Non-pigmented ciliary epithelial cell (primary cell): ENCODE measurements around the gene JAKMIP2.
A peak's percentile ranks its signal among the peaks of the same experiment; 100 is the strongest.
"Not testable (repeated sequence)": the region's sequence is repeated elsewhere in the genome, so short reads cannot be mapped to it uniquely, and the experiment has no call there.

Source experiments
- DNase-seq: peaks from one replicate; pipeline ENCODE4 v3.0.0-alpha.2; 2010; ENCODE audit warnings: low read depth

JAKMIP2 gene

DNA sequence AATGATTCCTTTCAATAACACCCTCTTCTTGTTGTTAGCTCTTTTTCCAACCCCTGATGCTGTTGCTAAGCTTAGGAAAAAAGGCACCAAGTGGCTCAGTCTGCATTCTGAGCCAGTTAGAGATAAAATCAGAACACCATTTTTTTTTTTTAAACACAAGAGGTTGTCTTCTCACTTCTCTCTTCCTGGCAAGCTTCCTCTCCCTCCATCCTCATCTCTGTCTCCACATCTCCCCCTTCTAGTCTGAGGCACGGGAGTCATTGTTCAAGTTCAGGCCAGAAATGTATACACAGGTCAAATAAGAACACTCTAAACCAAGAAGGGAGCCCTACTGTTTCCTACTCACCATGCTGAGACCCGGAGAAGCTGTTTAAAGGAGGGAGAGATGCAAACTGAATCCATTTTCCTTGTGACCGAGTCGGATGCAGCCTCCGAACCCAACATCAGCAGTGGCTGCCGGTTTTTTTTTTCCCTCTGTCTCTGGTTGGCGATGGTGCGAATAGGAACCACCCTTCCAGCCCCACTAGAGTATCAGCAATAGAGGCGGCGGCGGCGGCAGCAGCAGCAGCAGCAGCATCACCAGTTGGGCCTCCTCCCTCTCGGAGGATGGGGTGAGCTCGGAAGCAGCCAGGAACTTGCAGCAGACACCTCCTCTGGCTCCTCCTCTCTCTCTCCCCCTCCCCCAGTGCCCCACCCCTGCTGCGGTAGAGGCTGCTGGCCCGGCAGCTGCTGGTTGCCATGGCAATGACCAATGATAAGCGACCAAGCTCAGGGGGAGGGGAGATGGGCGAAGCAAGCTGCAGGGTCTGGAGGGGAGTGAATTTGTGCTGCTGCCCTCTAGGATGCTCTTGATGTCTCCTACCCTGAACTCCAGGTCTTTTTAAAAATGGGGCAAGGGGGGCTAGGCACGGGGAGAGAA, at the start of gene JAKMIP2:
TSS of gene JAKMIP2 (minus strand) at position 619 of the 919 bp plus-strand sequence. CDS start 110,922 bp downstream, outside the sequence.
- peak; percentile 77 for DNase-seq

DNA sequence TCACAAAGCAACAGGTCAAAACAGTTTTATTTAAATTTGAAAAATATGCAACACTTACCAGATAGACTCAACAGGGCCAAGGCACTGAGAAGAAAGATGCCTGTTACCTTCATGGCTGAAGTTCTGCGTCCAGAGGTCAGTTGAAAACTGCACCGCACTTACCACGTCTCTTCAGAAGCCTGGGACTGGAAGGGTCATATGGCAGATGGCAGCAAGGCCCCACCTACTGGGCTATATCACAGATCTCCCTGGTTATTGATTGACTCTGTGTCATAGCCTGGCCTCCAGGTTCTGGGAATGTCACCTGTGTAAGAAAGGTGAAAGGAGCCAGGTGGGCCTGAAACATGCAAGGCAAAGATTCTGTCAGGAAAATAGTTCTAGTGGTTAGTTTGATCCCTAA, 48.9 kb upstream of the JAKMIP2 start, which contains the start of gene SPINK1:
TSS of gene SPINK1 (minus strand) at position 207 of the 400 bp plus-strand sequence. CDS start at position 113, 94 bp downstream.
- no peak for DNase-seq

DNA sequence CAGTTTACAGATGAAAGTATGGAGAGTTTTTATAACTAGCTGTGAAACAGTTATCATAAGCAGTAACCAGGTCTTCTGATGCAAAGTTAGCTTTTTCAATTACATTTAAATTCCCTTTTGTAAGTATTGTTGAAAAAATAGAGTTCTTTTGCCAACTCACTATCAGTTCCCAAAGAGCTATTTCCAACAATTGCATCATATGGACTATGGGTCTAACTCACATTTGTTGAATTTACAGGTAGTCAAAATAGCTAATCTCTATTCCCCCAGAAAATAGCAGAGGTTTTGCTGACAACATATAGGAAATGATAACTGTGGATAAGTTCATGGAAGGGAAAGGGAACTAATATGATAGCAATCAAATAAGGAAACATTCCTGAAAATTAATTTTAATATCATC, 47.5 kb upstream of the JAKMIP2 start:
- no peak for DNase-seq

DNA sequence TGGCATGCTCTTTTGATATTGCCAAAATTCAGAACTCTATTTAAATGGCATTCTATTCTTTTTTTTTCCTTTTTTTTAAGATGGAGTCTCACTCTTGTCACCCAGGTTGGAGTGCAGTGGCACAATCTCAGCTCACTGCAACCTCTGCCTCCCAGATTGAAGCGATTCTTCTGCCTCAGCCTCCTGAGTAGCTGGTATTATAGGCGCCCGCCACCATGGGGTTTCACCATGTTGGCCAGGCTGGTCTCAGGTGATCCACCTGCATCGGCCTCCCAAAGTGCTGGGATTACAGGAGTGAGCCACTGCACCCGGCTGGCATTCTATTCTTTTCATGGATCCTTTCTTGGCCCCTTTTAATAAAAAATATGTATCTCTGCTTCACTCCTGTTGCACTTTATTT, 44.5 kb upstream of the JAKMIP2 start:
- not testable (repeated sequence) for DNase-seq

DNA sequence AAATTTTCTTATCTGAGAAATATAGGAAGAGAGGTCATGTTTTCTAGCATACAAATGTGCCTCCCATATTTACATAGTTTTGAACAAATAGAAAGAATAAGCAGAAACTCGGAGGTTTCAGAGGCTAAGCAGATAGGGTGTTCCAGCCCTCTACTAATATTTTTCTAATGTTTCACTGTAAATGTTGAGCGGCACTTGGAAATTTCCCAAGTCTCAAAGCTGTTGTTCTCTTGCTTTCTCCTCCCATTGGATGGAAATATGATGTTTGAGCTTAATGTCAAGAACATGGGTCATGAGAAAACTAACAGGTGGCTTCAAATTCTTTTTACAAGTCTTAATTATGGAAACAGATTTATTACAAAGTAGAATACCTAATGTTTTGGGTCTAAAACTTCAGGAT, 43.8 kb upstream of the JAKMIP2 start:
- no peak for DNase-seq

DNA sequence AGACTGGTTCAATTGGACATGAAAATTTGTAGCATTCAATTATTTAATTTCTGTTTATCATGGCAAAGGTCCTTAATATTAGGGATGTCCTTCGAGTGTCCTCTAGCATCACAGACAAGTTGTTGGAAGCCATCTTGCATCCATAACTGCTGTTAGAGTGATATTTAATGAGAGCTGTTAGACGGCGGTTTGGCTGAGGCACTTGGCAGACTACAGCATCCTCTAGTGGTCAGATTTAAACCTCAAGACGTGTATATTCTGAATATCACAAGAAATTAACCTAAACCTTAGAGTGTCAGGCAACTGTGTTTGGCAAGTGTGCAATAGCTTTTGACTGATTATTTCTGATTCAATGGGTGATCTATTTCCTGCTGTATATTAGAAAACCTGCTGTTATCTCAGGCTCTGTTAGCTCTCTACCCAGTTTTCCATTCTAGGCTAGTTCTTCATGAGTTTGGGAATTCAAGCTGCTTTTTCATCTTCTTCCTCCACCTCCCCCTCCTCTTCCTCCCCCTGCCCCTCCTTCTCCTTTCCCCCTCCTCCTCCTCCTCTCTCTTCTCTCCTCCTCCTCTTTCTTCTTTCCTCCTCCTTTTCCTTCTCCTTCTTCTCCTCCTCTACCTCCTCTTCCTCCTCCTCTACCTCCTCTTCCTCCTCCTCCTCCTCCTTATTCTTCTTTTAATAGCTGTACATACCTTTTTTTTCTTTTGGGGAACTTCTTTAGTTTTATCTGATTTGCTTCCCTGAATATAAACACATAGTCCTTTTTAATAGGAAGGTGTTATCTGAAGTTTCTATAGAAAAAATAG, 40.4 kb upstream of the JAKMIP2 start:
- DNase-seq, result peak; percentile 31

DNA sequence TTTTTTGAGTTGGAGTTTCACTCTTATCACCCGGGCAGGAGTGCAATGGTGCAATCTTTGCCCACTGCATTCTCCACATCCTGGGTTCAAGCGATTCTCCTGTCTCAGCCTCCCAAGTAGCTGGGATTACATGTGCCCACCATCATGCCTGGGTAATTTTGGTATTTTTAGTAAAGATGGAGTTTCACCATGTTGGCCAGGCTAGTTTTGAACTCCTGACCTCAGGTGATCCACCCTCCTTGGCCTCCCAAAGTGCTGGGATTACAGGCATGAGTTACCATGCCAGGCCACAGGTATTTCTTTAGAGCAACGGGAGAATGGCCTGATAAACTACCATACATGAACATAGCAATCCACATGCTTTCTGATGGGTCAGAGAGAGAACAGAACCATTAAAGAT, 39.7 kb upstream of the JAKMIP2 start:
- not testable (repeated sequence) for DNase-seq

DNA sequence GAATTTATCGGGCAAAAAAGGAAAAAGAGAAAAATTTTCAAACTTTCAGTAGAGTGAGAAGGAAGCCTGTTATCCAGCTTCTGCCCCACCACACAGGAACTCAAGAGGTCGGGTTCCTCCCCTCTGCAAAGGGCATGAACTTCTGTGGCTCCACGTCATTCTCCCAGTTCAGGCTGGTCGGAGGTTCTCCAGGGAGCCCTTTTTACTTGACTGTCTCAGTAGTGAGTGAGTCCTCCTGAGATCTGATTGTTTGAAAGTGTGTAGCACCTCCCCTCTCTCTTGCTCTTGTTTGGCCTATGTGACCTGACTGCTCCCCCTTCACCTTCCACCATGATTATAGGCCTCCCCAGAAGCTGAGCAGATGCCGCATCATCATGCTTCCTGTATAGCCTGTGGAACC, 39.2 kb upstream of the JAKMIP2 start:
- DNase-seq, result no peak

DNA sequence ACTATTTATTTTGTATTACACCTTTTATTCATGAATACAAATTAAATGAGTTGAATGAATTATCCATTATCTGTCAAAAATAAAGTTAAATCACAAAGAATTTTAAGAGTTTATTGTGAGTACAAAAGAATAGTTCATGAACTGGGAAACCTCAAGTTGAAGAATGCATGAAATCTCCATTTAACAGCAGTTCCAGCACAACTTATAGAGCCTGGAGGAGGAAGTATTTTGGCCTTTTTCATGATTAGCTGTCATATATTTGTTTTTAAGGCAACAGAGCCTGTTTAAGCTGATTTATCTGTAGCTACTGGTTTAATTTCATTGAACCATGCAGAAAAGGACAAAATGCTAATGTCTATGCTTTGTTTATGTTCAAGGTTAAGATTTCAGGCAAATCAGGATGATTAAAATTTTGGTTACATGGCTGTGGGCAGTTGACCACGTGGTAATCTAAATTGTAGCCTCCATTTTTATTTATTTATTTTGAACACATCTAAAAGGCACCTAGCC, 36.8 kb upstream of the JAKMIP2 start:
- DNase-seq, result no peak

DNA sequence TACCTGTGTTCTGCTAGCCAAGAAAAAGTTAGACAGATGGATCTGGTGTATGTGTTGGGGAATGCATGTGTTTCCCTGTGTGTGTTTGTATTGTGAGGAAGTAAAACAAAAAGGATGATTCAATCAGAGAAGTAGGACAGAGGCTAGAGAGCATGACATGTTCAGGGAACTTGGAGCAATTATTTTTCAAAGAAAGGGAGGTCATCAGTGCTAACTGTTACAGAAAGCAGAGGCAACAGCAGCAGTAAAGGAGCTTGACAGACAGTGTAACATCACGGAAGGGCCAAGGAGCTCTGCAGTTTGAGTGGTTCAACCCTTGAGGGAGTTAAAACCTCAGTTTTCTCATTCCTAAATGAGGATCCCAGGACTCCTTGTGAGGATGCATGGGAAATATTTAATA, 35.8 kb upstream of the JAKMIP2 start:
- no peak for DNase-seq

DNA sequence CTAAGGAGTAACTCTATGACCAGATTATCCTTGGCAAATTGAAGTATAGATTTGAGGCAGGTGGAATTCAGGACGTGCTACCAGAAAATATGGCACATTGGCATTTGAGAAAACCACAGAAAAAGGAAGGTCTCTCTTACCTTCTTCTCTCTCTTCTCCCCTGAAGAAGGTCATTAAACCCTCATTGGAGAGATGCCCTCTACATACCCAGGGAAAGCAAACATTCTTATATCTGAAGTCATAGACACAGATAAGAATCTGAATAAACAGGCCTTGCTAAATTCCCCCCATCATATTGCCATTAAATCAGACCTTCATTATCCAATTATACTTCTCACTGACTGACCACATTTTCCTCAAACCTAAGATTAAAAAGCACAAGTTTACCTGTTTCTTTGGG, 31.2 kb upstream of the JAKMIP2 start:
- DNase-seq, result no peak

DNA sequence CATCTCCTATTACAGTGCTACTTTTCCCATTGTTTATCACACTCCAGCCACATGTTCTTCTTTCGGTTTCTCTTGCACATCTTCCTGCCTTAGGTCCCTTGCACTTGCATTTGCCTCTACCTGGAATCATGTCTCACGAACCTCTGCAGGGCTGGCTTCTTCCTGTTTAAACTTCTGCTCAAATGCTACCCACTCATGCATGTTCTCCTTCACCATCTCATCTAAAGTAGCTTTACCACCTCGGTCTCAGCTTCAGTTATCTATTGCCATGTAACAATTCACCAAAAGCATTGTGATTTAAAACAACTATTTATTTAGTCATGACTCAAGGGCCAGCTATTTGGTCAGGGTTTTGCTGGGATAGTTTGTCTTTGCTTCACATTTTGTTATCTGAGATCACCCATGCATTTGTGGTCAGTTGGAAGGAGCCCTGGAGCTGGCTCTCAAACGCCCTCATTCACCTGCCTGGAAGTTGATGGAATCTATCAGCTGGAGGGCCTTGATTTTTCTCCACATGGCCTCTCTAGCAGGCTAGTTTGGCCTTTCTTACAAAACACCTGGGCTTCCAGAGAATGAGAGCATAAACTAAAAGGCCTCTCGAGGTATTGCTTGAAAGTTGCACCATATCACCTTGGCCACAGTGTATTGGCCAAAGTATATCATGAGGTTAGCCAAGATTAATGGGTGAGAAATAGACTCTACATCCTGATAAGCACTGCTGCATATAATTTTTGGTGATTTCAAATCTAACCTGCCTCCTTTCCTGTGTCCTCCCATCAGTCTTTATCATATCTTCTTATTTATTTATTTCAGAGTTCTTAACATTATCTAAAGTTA, 27.5 kb upstream of the JAKMIP2 start:
- DNase-seq, result peak; percentile 19

DNA sequence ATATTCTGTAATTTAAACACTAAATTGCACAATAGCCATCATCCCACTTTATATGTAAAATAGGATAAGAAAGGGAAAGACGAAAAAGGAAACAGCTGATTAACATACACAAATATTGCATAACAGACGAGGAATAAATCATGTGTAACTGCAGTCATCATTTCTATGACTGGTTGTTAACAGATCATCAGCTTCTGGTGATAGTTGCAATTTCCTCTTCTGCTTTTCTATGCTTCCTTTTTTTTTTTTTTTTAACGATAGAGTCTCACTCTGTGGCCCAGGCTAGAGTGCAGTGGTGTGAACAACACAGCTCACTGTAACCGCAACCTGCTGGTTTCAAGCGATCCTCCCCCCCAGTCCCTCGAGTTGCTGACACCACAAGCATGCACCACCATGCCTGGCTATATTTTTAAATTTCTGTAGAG, 22.5 kb upstream of the JAKMIP2 start:
- no peak for DNase-seq

DNA sequence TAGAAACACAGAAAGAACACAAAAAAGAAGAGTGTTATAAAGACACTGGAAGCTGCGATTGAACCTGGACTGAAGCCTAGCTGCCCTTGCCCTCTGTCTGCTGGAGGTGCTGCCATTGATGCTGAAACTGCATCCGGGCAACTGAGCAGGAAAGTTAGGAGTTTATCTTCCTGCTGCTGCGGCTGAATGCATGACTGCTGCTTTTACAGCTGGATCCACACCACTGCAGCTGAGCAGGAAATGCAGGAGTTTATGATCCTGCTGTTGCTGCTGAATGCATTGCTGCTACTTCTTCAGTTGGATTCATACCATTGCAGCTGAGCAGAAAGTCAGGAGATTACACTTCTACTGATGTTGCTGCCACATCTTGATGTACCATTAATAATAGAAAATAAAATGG, 21.8 kb upstream of the JAKMIP2 start:
- DNase-seq, result no peak

DNA sequence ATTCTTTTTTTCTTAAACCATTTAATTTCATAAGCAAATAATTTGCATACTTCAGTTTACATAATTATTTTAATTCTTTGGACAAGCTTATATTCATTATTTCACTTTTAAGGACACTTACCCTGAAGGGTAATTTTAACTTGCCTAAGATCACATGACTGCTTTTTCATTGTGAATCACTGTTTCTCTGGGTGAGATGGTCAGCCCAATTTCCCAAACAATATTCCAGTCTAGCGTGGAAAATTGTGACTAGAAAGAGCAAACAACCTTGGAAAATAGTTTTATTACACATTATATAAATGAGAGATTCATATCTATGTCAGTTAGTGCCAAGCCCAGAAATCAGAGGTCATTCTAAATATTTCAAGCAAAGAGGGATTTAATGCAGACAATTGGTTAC, 21.4 kb upstream of the JAKMIP2 start:
- no peak for DNase-seq

DNA sequence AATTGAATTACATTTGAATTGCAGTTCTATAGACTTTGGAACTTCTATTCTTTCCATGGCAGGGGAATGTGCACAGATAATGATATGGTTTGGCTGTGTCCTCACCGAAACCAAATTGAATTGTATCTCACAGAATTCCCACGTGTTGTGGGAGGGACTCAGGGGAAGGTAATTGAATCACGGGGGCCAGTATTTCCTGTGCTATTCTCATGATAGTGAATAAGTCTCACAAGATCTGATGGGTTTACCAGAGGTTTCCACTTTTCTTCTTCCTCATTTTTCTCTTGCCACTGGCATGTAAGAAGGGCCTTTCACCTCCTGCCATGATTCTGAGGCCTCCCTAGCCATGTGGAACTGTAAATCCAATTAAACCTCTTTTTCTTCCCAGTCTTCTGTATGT, 20.6 kb upstream of the JAKMIP2 start:
- not testable (repeated sequence) for DNase-seq

DNA sequence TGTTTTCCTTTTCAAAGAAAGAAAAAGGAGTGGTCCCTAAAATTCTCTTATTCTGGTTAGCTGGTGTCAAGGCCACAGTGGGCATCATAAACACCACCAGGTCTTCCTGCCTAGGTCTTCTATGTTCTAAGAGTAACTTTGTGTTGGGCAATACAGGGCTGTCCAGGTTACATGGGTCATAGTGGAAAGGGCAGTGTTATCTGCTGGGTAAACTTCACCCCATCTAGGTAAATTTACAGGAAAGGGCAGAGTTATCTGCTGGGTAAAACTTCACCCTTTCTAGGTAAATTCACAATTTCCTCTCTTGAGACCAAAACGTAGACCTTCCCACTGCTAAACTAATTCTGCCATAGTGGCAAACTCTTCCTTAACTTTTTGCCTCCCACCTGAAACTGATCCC, 18.9 kb upstream of the JAKMIP2 start:
- DNase-seq, result no peak

DNA sequence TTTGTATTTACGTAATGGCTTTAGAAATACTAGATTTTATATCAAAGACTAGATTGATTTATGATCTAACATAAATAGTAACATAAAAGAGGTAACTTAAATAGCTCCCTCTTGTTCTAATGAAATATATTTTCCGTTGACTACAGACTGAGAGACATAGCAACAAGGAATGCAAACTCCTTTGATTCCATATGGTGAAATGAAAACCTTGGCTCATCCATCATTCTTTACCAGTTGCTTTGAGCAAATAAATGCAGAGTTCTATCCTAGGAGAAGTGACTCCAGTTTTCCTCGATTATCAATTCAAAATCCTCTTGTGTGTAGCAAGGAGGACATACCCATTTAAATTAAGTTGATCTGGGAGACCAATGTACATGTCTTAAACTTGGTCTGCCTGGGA, 18.0 kb upstream of the JAKMIP2 start:
- no peak for DNase-seq

DNA sequence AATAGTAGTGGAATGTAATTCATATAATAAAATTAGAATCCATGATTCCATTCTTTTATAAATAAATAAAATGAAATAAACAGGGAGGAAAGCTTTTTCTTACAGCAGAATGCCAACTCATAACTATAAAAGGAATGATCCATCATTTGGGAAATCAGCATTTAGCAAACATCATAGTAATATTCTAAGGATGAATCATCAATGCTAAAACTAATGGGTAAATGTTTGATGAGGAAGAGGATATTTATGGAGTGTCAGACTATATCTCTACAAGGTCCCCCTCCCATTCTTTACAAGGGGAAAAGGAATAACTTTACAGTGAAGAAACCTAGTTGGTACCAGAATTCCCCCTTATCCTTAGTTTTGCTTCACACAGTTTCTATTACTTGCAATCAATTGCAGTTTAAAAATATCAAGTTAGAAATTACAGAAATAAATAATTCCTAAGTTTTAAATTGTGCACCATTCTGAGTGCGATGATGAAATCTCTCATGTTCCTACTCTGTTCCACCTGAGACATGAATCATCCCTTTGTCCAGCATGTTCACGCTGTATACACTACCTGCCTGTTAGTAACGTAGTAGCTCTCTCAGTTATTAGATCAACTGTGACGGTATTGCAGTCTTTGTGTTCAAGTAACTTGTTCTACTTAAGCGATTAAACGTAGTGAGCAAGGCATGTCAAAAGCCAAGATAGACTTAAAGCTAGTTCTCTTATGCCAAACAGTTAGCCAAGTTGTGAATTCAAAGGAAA, 14.2 kb upstream of the JAKMIP2 start:
- DNase-seq, result no peak

DNA sequence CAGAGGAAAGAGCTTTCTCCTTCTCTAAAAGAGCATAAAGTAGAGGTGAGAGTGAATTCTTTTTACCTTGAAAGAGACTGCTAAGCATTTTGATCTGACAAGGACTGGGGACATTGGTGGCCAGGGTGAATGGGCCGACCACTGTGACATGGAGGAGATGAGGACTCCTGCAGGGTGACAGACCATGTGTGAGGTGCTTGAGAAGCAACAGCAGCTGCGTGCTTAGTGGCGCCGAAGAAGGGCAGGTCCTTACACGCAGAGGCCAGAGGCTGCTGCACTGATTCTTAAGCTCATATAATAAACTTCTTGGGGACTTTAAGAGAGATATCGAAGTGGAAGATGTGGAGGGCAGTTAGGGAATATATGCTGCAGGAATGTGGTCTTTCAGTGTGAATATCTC, 8.7 kb upstream of the JAKMIP2 start:
- DNase-seq, result no peak

DNA sequence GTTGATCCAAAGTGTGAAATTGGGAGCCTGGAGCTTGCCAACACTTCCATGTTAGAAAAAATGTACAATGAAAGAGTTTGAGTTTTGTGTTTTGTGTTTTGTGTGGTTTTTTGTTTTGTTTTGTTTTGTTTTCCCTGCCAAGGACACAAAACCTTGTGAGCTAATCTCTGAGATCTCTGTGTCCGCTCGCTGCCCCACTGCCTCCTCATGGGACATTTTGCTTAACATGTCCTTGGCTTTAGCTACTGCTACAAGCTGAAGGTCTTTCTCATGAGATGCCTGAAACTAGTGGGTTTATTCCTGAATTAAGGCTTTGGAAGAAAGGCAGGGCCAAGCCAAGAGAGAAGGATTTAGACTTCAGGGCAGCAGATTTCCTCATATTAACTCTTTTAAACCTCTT, 7.3 kb upstream of the JAKMIP2 start:
- DNase-seq, result no peak
